GM12864 (cell line): ENCODE data around the gene SLC6A16.
"Not testable (repeated sequence)": the region's sequence is repeated elsewhere in the genome, so short reads cannot be mapped to it uniquely, and the experiment has no call there.

Experiments
- DNase-seq: peaks from one replicate; pipeline ENCODE4 v3.0.0-alpha.2; 2011; ENCODE audit warnings: low read depth
- H3K4me3 ChIP-seq: 2 replicates; pipeline ENCODE4 v1.5.1; 2011; ENCODE audit warnings: mild to moderate bottlenecking, low read depth, low read length, control low read depth
- CTCF ChIP-seq: IDR thresholded peaks from 2 replicates; pipeline ENCODE4 v1.5.1; 2011; ENCODE audit warnings: low read depth, mild to moderate bottlenecking, moderate library complexity, low read length, control low read depth, inconsistent platforms; ENCODE audit errors: missing control alignments

Gene SLC6A16

GRCh38 chr19:49301165-49301865, 23.7 kb downstream of the SLC6A16 start:
- H3K4me3 ChIP-seq = peak overlapping the region; percentile 34; the same call in 1 of the 2 replicates
- peak; percentile 98 for TF ChIP-seq CTCF
- peak; percentile 54 for DNase-seq

GRCh38 chr19:49298653-49299052, 26.3 kb downstream of the SLC6A16 start:
- H3K4me3 ChIP-seq, DNase-seq: not testable (repeated sequence)

GRCh38 chr19:49297403-49297802, 27.6 kb downstream of the SLC6A16 start:
- no peak for TF ChIP-seq CTCF
- DNase-seq = no peak
- no peak overlapping the region for H3K4me3 ChIP-seq

- no peak for TF ChIP-seq CTCF
- no peak overlapping the region for H3K4me3 ChIP-seq
- DNase-seq = no peak
These were observed 29.6 kb downstream of the SLC6A16 start for GRCh38 chr19:49295208-49295880.

GRCh38 chr19:49294401-49294800, 30.6 kb downstream of the SLC6A16 start:
- no peak overlapping the region for H3K4me3 ChIP-seq
- no peak for DNase-seq
- TF ChIP-seq CTCF = no peak

- H3K4me3 ChIP-seq = no peak overlapping the region
These were observed 34.5 kb downstream of the SLC6A16 start for GRCh38 chr19:49290517-49290916.

GRCh38 chr19:49289286-49289685, 35.7 kb downstream of the SLC6A16 start:
- DNase-seq, H3K4me3 ChIP-seq: not testable (repeated sequence)

More at GRCh38 chr19:49290517-49290916, 34.5 kb downstream of the SLC6A16 start:
- DNase-seq = no peak
- TF ChIP-seq CTCF = no peak

GRCh38 chr19:49288205-49288604, 36.8 kb downstream of the SLC6A16 start:
- H3K4me3 ChIP-seq = not testable (repeated sequence)

More at GRCh38 chr19:49288205-49288604, 36.8 kb downstream of the SLC6A16 start:
- DNase-seq = not testable (repeated sequence)
